ENCODE data around the gene MAP2K3.

GRCh38 chr17:21263376-21263775 lies 21.1 kb upstream of the MAP2K3 start:
- TF ChIP-seq CTCF (IDR thresholded peaks at IDR 0.05) (no peak), POLR2AphosphoS5 (IDR thresholded peaks at IDR 0.05) (no peak), EP300 (IDR thresholded peaks at IDR 0.05) (no peak), POLR2A (IDR thresholded peaks at IDR 0.05) (no peak)
